ENCODE results near the gene MYL2.

GRCh38 chr12:110888256-110888991, 32.0 kb downstream of the MYL2 start:
- TF ChIP-seq SUZ12 (IDR thresholded peaks at IDR 0.05) (no peak), FOXA1 (IDR thresholded peaks at IDR 0.05) (no peak), FOXK2 (IDR thresholded peaks at IDR 0.05) (no peak), LEF1 (IDR thresholded peaks at IDR 0.05; ENCODE audit: borderline replicate concordance) (no peak), FOXM1 (IDR thresholded peaks at IDR 0.05; ENCODE audit: borderline replicate concordance) (no peak), SP1 (IDR thresholded peaks at IDR 0.05) (no peak), ELF4 (IDR thresholded peaks at IDR 0.05) (no peak)

All from HEK293T (cell line).